Brain pericyte (primary cell): ENCODE measurements around the gene ANKS1B.
"Not testable (repeated sequence)": the region's sequence is repeated elsewhere in the genome, so short reads cannot be mapped to it uniquely, and the experiment has no call there.

ENCODE experiments used
- DNase-seq: peaks from one replicate; pipeline ENCODE4 v3.0.0-alpha.2; 2012; ENCODE audit warnings: low read depth, low spot score

Gene ANKS1B

GRCh38 chr12:99706736-99707473 is 277.8 kb downstream of the ANKS1B start:
- DNase-seq, result no peak

DNA sequence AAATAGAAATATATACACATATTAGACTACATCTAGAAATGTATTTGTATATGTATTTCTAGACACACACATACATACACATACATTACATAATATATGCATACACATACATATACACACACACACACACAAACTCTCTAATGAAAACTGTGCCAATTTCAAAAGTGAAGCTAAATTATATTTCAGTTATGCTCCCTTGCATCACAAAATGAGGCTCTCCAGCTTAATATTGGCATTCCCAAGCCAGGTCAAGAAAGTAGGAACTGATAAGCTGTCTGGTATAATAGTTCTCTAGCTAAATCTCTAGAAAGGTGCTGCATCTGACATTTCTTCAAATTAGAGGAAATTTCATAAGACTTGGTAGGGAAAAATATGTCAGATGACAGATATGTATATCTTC is 280.3 kb downstream of the ANKS1B start:
- no peak for DNase-seq

DNA sequence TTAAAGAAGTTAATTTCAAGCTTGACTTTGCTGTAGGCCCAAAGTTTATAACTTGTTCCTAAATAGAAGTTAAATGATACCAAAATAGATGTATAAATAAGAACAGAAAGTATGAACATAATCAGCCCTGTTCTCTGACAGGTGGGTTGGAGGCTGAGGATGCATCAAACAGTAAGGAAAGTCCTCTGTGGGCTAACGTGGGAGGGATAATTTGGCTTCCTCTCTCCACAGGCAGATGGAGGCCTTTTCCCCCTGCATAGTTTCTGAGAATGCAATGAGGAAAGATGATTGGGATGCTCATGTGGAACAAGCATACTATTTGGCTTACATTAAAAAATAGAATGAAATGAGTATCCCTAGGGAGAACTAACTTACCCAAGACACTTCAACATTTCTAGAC is 280.7 kb downstream of the ANKS1B start:
- DNase-seq, result no peak

DNA sequence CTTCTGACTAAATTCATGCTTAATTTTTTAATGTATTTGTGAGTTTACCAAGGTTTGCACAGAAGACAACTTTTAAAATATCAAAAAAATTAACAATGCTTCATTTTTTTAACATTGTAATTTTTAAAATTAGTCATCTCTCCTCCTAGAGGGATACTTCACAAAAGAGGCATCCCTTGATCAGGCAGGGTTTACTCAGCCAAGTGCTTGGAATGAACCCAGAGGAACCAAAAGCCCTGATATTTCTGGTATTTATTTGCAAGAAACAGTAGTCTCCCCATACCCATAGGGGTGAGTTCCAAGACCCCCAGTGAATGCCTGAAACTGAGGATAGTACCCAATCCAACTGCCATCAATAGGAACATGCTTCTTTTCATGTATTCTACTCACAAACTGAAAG is 284.7 kb downstream of the ANKS1B start:
- DNase-seq, result no peak

DNA sequence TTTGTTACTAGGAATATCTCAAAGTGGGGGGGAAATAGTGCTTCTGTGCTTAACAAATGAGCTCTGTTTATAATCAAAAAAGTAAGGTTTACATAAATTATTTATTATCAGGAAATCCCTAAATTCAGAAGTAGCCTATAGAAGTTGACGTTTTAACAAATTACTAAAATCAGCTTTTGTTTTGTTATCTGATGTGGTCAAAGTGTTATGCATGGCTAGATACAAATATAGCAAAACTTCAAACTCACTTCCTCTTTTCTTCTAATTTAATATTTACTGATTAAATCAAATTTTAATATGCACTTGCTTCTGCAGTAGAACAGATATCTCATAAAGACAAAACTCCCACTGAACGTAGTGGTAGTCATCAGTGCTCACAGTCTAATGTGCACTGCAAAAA is 289.7 kb downstream of the ANKS1B start:
- no peak for DNase-seq

- no peak for DNase-seq
Measured at GRCh38 chr12:99686142-99686541, 298.6 kb downstream of the ANKS1B start.

GRCh38 chr12:99680276-99680675 is 304.5 kb downstream of the ANKS1B start:
- DNase-seq, result no peak

DNA sequence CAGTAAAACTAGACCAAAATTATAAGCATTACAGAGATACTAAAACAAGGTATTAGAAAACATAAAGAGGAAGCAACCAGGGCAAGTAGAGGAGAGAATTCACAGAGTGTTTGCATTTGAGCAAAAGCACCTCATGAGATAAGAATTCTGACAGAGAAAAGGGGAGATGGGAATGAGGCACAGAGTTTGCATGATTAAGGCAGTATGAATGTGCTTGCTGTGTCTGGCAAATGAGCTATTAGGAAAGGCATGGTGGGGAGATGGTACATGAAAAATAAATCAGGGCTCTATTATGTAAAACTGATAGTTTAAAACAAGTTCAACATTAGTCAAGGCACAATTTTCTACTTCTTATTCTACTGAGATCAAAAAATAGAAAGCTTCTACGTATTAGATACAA is 314.1 kb downstream of the ANKS1B start:
- DNase-seq, result no peak

DNA sequence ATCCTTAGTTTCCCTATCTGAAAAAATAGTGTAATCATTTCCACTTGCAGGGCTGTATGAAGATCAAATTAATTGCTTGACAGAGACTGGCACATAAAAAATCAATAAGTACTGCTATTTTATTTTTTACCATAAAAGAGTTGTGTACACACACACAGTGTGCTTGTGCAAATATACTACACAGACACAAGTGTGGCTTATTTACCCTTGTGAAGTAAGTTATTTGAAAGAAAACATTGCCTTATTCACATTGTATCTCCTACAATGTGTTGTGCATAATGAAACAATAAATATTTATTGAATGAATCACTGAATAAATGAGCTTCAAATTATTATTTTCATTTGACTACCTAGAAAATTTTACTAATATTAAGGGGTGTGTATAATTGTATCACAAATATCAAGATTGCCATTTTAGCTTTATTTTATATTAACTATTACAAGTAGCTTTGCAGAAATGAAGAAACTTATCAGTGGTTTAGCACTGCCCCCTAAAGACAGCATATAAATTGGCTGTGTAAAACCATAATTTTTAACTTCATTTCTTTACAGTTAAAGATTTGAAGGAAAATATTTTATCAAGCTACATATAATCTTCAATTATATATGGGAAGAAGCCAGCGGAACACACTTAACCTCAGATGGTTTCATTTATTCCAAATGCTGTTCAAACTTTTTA is 325.9 kb downstream of the ANKS1B start:
- no peak for DNase-seq

GRCh38 chr12:99649551-99649950 is 335.2 kb downstream of the ANKS1B start:
- DNase-seq, result no peak

- DNase-seq, result no peak
Measured at GRCh38 chr12:99648183-99648582, 336.6 kb downstream of the ANKS1B start.

DNA sequence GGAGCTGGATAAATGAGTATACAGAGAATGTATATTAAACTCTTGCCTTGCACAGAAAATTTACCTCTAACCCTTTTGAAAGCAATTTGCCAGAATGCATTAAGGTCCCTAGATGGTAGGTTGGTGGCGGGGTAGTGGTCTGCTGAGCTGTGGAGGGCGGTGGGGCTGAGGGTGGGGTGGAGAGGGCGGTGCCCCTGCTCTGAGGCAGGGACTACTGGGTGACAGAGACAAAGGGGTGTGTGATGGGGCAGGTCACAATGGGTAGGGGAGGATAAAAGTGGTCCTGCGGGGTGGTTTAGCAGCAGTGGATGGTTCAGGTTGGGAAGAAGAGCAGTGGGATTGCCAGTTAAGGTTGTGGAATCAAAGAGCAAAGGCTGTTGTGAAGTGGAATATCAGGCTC is 337.3 kb downstream of the ANKS1B start, which contains the start of gene GARIN6:
Gene GARIN6 (plus strand): TSS at position 301 of the 400 bp plus-strand sequence. CDS start 422 bp downstream, outside the sequence.
- no peak for DNase-seq

GRCh38 chr12:99644629-99645028 is 340.1 kb downstream of the ANKS1B start:
- DNase-seq, result no peak

DNA sequence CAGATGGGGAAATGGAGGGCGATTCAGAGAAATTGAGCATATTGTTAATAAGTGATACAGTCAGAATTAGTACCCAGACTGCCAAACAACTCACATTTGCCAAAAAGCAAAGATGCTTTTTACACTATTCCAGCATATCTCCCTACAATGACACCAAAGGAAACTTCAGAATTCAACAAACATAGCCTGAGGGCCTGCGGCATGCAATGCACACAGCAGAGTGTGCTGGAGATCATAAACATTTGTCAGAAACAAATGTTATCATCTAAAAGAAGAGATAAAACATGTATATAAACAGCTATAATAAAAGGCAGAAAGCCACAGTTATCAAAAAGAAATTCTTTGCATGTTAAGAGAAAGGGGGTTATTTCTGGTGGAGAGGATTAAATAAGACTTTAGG is 357.3 kb downstream of the ANKS1B start:
- DNase-seq, result no peak

- not testable (repeated sequence) for DNase-seq
Measured at GRCh38 chr12:99624591-99624990, 360.1 kb downstream of the ANKS1B start.

GRCh38 chr12:99620159-99620479 is 364.6 kb downstream of the ANKS1B start:
- no peak for DNase-seq

- DNase-seq, result no peak
Measured at GRCh38 chr12:99619389-99620158, 365.2 kb downstream of the ANKS1B start.

GRCh38 chr12:99618657-99619056 is 366.1 kb downstream of the ANKS1B start:
- no peak for DNase-seq

DNA sequence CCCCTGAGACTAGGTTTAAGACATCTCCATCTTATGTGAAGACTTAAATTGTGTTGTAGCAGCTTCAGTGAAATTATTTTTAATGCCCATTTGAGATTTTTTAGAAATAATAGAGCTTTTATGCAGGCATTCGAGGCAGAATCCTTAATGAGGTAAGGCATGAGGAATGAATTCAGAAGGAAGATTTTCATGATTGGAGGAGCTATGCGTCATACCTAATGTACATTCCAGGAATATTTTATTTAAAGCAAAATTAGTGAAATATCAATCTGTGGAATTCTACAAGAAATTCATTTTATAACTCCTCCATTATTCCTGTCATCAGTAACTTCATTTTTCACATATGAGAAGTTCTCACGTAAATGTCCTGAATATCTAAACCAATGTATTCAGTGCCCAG is 373.1 kb downstream of the ANKS1B start:
- DNase-seq, result no peak

GRCh38 chr12:99611117-99611516 is 373.6 kb downstream of the ANKS1B start:
- DNase-seq, result no peak

- DNase-seq, result no peak
Measured at GRCh38 chr12:99609455-99610181, 375.1 kb downstream of the ANKS1B start.

DNA sequence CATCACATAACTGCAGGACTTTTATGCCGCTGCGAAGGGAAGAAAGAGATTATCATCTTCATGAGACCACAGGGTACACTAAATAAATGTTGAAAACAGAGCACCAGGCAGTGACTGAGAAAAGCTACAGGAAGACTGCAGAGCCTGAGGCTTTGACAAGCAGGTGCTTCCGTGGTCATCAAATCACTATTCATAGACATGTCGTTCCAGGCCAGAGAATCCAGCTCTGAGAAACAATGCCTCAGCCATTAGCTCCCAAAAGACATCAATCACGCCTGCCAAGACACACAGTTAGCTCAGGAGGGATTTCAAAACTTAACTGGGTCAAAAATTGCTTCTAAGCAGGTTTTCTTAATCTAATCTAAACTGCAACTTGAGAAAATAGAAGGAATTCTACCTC is 384.3 kb downstream of the ANKS1B start:
- DNase-seq, result no peak
